GM18507 (cell line): ENCODE data around the gene CEP135.

Experiments used
- DNase-seq: peaks from one replicate; pipeline ENCODE4 v3.0.0; 2011; ENCODE audit warnings: low read depth; ENCODE audit not compliant: insufficient read length; ENCODE audit errors: extremely low spot score
- FAIRE-seq: peaks from 2 replicates; lab custom pipeline; 2011; peaks lifted over from hg19 to GRCh38; lab: Jason Lieb, UNC

Gene CEP135

GRCh38 chr4:56003606-56004005 lies 54.9 kb downstream of the CEP135 start:
- DNase-seq (no peak), FAIRE-seq (no peak)

GRCh38 chr4:56004235-56004634 lies 55.5 kb downstream of the CEP135 start:
- FAIRE-seq (no peak), DNase-seq (no peak)

- no peak for DNase-seq
- no peak for FAIRE-seq
Observed at GRCh38 chr4:56007154-56007553, 58.4 kb downstream of the CEP135 start.

DNA sequence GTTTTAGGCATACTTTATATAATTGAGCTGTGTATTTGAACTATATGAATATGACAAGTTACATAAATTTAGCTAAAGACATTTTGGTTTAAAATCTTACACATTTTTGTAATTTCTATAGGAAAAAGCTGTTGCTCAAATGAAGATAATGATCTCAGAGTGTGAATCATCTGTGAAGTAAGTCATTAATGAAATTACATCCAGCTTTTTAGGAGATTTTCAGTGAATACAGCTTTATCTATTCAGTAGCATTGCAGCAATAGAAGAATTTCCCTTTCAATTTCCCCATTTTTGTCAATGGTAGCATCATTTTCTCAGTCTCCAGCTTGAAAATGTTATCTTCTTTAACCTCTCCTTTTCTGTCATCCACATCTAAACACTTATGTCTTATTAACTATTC lies 59.5 kb downstream of the CEP135 start:
- DNase-seq (no peak), FAIRE-seq (no peak)

DNA sequence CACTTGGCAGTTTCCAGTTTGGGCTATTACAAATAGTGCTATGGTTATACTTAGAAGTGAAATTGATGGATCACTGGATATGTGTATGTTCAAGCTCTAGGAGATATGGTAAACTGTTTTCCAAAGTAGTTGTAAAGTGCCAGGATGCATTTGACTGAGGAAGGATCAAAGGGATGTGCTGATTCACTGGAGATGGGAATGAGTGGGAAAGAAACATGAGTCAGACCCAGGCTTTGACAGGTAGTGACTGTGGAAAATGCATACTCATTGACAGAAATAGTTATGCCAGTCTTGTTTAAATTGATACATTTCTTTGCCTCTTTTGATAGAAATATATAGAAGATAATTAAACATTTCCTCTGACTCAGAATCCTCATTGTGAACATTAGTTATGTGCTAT lies 77.9 kb downstream of the CEP135 start:
- DNase-seq: no peak

GRCh38 chr4:56028165-56028564 lies 79.4 kb downstream of the CEP135 start:
- no peak for DNase-seq
- FAIRE-seq: no peak

More for the DNA sequence above, 77.9 kb downstream of the CEP135 start:
- no peak for FAIRE-seq

GRCh38 chr4:56038487-56039162 lies 89.9 kb downstream of the CEP135 start:
- DNase-seq (no peak), FAIRE-seq (no peak)

- FAIRE-seq (no peak), DNase-seq (no peak)
Observed at GRCh38 chr4:56040842-56041241, 92.1 kb downstream of the CEP135 start.

GRCh38 chr4:56042225-56042624 lies 93.5 kb downstream of the CEP135 start:
- no peak for DNase-seq
- no peak for FAIRE-seq

DNA sequence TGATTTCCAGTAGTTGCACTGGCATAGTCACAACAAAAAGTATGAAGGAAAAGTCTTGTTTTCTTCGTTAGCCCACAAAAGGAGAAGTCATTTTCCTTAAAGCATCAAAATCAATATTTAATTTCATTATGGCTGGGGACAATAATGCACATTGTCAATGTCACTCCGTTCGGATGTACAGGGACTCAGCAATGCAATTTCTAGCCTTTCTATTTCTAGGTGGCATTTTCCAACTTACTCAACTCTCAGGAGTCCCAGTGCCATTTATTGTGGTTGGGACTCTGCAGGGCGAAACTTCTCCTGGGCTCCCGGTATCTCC lies 99.6 kb downstream of the CEP135 start:
- DNase-seq (no peak), FAIRE-seq (no peak)

DNA sequence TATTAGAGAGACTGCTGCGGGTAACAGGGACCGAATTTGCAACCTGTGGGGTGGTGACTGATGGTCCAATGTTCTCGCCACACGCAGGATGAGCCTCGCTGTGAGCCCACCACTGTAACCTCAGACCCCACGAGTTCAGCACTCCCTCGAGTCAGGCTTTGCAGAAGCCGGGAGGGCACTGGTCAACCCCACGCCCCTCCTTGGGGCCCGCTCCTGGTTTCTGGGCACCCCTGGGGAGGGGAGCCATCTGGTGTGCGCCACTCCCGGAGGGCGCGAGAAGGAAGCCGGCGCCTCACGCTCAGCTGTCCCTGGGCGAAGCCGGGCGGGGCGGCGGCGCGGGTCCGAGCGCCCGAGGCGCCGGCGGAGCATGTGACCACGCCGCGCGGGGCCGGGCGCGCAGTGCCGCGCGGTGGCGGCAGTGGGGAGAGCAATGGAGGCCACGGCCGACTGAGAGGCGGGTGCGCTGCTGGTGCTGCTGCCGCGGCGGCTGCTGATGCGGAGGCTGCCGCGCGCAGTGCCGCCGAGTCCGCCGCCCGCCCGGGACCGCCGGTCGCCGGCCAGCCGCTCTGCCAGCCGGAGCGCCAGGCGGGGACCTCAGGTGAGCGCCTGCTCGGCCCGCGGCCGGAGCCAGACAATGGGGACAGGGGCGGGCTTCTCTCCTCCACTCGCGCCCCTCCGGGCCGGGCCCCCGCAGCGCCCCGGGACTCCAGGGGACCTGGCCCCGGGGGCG lies 100.1 kb downstream of the CEP135 start:
- no peak for FAIRE-seq
- peak; percentile 32 for DNase-seq

GRCh38 chr4:56050625-56051024 lies 101.9 kb downstream of the CEP135 start:
- DNase-seq: no peak
- FAIRE-seq: no peak

GRCh38 chr4:56051029-56051709 lies 102.4 kb downstream of the CEP135 start:
- no peak for DNase-seq
- FAIRE-seq: no peak

DNA sequence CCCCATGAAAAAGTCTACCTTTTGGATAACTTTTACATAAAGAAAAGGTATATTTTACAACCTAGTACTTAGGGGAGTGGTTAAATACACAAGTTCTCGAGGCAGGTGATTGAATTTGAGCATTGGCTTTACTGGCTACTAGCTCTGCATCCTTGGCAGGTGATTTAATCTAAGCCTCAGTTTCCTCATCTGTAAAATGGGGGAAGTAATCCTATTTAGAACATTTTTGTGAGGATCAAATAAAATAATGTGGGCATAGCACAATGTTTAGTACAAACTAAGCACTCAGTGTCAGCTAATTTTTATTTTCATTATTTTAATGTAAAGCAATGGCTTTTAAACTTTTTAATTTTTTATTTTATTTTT lies 102.9 kb downstream of the CEP135 start:
- no peak for DNase-seq
- no peak for FAIRE-seq

DNA sequence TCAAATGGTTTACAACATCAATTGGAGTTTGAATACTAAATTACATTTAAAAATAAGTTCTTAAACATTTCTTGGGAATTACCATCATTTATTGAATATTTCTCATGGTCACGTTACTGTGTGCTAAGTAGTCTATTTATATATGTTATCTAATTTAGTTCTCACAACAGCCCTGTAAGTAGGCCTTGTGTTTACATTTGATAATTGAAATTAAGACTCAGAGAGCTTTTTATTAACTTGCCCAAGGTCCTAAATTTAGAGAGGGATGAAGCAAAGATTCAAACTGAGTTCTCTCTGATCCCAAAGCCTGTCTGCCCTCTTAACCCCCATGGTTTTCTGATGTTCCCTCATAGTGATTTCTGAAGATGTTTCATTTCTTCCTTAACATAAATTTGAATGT lies 103.7 kb downstream of the CEP135 start:
- no peak for FAIRE-seq
- DNase-seq: no peak

DNA sequence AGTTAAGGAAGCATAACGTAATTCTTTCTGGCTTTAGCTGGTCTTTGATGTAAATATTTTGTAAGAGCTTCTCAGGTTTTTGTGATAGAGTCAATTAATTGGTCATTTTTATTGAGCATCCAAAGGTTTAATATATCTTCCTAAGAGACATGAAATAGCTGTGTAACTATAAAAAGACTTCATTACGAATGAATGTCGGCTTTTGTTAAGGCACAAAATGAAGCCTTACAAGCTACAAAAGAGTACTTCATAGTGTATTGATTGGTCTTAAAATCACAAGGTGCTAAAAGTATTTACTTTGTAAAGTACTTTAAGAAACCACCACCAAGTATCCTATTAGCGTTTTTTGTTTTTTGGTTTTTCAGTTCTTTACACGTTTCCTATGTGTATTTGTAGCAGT lies 104.2 kb downstream of the CEP135 start:
- no peak for DNase-seq
- FAIRE-seq: no peak

DNA sequence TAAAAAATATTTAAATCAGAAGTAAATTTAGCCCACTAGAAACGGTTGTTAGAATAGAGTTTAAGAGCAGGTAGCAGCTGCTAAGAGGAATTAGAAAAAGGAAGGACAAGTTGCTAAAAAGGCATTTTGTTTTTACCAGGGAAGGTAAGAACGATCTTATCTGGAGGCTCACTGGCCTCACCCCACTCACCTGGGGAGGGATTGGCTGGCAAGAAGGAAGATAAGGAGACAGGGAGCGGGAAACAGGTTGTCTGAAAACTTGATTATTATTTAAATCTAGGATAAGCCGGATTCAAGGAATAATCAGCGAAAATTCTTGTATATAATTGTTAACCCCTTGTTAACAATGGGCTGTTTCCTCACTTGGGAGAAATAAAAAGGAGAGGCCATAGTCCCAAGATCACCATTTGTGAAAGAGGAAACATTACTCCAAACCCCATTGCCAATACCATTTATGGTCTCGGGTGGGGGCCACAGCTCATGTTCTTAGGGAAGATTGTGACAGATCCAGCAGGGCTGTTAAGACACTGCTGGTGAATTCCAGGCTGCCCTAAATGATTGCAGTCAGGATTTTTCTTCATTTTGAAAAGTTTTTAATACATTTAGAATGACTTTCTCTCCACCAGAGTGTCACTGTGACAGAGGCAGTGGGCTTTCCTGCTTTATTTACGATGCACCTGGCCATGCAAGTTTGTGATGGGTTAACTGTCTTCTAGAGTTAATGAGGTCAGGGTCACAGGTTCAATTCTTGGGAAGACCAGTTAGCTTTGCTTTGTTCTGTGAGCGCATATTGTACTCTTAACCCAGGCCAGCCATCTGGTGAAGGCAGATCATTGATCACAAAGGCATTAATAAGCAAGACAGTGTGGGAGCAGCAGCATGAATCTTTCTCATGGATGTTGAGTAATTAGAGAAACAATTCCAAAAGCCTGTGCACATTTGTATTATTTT lies 106.6 kb downstream of the CEP135 start:
- FAIRE-seq (no peak), DNase-seq (no peak)

GRCh38 chr4:56055991-56056390 lies 107.2 kb downstream of the CEP135 start:
- no peak for DNase-seq
- FAIRE-seq: no peak

GRCh38 chr4:56058555-56058954 lies 109.8 kb downstream of the CEP135 start:
- FAIRE-seq (no peak), DNase-seq (no peak)

DNA sequence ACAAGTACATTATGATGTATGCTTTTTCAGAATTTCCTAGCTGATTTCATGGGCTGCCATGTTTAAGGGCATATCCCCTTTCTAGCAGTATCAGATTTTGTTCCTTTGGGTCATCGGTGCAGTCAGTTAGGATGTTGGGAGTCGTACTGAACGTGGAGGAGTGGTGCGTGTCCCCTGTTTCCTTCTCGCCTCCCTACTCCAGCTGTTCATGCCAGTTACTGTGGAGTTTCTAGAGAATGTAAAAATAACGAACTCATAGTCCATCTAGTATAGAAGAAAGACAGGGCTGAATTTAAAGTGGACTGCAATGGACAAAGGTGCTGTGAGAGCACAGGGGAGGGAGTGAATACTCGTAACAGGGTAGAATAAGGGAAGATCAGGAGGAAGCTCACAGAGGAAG lies 111.3 kb downstream of the CEP135 start:
- DNase-seq (no peak), FAIRE-seq (no peak)
